Head of caudate nucleus (tissue), 42 donors: Measurements from ENCODE around the gene KSR1.
"Not testable (repeated sequence)": the region's sequence is repeated elsewhere in the genome, so short reads cannot be mapped to it uniquely, and the experiment has no call there.

Experiments used
- DNase-seq, 42 donors: peaks; one replicate each; pipeline versions ENCODE4 v3.0.0 to v3.0.0-alpha.2; 2020 to 2021; ENCODE audit warnings: mixed read lengths in 7 of 42
- intact Hi-C: fragments of 100-400 bp; cut with DNase I; formaldehyde crosslinking; loops from one replicate; pipeline ENCODE4 v1.15.0; 2022

KSR1 gene

DNA sequence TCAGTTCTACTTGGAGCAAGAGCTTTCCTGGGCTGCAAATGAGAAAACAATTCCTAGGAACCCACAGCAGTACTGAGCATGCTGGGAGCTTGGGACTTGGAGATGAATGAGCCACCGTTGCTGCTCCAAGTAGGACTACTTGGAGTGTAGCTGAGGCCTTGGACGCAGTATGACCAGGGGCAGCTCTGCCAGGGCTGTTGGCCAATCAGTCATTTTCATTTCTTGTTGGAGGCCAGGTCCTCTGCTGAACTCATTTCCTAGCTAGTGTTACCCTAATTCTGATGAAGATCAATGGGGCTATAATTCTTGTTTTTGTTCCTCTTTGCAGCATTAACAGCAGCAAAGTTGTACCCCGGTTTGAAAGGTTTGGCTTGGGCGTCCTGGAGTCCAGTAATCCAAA lies 166.7 kb downstream of the KSR1 start:
- intact Hi-C loops, result no loop called here
- DNase-seq, result peak in 15 of 42 donors; percentile 28 to 64 (median 44)

DNA sequence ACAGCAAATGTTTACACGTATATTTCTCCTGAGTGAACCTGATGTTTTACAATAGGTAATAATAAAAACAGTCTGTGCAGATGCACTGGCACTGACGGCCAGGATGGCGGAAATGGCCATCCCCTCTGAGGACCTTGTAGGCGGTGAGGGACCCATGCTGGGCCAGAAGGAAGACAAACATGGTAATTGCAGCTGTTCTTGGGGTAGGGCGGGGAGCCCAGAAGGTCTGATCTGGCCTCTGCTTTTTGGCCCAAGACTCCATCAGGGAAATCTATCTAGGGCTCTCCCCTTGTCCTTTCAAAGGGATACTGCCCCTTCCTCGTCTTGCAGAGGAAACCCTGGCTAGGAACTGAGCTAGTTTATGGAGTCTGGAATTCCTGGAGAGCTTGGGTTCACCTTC lies 167.4 kb downstream of the KSR1 start:
- intact Hi-C loops, result no loop called here
- no peak for DNase-seq

DNA sequence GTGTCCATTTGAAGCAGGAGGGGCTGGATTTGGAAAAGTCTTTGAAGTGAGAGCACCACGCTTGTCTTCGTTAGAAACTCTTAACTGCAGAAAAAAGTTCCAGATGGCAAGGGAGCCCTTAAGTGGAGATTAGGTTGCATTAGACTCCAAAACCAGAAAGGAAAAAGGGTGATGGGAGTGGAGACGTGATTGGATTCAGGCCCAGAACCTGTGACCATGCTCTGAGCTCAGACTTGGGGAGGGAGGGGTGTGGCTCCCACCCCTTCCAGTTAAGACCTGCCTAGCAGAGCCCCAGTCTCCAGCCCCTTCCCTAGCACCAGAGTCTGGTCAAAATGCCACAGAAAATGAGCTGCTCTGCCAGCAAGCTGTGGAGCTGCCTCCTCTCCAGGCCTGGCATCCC lies 168.3 kb downstream of the KSR1 start:
- no peak for DNase-seq

DNA sequence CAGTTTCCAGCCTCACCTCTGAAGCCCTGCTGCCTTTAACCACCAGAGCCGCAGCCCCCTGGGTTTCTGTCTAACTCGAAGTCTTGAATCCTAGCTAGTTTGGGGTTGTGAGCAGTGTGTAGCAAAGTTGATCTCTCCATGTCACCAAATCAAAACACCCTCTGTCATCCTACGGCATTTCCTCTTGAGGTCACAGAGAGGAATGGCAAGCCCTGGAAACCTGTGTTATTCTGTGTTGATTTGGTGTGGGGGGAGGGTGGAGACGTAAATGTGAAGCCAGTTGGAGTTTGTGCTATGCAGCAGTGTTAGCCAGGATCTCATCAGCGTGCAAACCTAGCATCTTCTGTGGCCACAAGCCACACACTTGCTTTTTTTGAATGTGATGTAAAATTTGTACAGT lies 169.6 kb downstream of the KSR1 start:
- intact Hi-C loops, result no loop called here

More for the DNA sequence above, 168.3 kb downstream of the KSR1 start:
- intact Hi-C loops, result no loop called here

DNA sequence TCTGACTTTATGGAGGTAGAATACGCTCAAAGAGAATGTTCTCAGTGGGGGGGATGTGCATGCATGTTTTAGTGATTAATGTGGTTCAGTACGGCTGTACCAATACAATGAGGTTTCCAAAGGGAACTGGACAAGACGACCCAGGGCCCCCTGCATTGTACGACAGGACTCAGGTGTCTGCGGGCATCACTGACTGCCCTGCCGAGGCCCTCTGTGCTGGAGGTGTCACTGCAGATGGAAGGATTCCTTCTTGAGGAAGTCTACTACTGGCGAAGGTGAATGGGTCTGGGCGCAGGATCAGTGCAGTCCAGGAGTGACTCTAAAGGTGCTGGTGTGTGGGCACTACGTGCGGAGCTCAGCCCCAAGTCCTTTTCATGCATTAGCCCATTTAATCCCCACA lies 171.3 kb downstream of the KSR1 start:
- intact Hi-C loops, result no loop called here

More for the DNA sequence above, 169.6 kb downstream of the KSR1 start:
- DNase-seq, result no peak

DNA sequence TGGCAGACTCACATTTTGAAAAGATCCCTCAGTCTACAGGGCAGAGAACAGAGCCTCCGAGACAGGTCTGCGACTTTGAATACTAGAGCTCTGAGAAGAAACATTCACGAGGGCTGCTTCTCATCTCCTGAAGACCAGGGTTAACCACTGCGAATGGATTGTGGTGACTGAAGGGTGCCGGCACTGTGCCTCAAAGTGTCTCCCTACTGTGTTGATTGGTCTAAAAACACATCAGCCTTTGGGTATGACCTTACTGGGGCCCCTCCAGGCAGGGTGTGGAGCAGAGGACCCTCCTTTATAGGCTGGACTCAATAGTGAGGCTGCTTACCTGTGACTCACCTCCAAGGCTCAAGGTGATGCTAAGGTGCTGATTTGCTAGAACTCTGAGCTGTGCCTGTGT lies 172.1 kb downstream of the KSR1 start:
- intact Hi-C loops, result no loop called here
- no peak for DNase-seq

More for the DNA sequence above, 171.3 kb downstream of the KSR1 start:
- no peak for DNase-seq

DNA sequence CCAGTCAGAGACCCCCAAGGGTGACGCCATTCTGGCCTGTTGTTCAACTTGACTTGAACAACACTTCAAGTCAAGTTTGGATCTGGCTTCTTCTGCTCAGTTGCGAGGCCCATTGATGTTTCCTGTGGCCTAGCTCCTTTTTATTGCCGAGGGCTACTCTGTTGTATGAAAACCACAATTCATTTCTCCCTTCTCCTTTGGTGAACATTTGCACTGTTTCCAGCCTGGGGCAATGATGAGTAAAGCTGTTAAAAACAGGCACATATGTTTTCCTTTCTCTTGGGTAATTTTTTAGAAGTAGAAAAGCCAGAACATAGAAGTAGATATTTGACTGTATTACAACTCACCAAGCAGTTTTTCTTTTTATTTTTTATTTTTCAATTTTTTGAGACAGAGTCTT lies 173.0 kb downstream of the KSR1 start:
- DNase-seq, intact Hi-C loops: not testable (repeated sequence)

DNA sequence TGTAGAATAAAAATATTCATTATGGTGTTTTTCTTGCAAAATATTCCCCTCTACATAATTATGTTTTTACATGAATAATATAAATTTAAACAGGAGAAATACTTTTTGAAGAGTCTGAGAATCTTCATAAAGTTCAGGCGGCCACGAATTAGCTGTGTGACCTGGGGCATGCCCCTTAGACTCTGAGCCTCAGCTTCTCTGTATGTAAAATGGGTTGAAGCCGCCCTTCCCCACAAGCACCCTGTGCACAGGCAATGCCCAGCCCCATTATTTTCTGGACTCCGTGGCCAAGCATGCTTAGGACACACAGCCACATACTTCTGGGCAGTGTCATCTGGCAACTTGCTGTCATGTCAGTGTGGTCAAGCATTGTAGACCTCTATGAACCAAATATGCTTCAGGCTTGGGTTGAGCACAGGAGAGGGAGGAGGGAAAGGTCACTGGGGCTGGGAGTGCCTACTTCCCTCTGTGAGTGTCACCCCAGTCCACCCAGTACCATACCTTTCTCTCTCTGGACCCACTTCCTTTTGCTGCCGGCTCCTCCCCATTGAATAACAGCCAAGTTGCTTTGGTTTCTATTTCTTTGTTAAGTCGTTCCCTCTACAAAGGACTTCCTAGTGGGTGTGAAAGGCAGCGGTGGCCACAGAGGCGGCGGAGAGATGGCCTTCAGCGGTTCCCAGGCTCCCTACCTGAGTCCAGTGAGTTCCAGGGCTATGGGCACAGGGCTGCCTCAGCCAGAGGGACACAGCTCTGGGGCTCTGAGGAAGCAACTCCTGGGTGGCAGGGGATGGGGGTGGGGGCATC lies 174.6 kb downstream of the KSR1 start, which contains the start of gene LGALS9:
LGALS9 (plus strand) TSS at position 582 of the 804 bp plus-strand sequence; CDS start at position 660, 78 bp downstream.
- DNase-seq, result peak in 3 of 42 donors; percentile 16 to 50 (median 36)
- intact Hi-C loops, result no loop called here

DNA sequence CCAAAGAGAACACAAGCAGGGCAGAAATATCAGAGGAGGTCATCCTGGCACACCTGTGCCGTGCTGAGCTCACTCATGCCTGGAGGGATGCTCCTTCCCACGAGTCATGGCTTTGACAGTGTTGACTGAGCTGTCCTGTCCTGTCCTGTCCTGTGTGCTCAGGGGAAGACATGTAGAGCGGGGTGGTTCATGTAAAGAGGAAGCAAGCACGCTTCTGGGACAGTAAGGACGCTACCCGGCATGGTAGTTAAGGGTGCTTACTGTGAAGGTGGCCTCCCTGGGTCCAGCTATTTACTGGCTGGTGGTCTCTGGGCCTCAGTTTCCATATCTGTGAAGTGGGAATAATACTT lies 175.1 kb downstream of the KSR1 start:
- no peak for DNase-seq
- intact Hi-C loops, result no loop called here

DNA sequence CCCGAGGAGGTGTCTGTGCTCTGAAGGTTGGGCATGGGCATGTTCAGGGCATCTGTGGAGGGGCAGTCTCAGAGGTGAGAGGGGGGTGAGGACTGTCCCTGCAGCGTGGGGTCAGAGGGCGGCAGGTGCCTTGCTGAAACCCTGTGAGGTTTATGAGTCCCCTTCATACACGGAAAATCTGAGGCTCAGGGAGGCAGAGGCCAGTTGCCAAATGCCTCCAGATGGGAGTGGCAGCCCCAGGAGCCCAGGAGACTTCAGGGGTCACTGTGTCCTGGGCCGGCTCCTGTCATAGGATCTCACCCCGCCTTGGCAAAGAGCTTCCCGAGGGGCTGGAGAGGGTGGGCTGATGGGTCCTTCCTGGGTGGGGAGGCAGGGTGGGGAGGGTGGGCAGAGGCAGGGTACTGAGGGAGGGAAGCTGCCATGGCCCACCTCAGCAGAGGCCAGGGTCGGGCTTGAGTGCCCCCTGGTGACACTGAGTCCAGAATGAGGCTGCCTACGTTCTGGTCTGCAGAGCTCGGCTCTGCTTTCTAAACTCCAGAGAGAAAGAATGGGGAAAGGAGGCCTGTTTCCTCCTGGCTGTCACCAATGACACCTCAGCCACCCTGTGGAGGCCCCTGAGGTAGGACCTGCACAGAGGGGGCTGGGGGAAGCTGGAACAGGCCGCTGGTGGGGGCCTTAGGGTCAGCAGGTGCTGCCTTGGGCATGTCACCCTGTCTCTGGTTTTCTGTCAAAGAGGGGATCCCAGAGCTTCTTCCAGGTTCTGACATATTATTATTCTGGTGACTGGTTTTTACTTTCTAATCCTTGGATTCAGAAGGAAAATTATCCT lies 175.9 kb downstream of the KSR1 start:
- intact Hi-C loops, result no loop called here
- DNase-seq, result no peak

DNA sequence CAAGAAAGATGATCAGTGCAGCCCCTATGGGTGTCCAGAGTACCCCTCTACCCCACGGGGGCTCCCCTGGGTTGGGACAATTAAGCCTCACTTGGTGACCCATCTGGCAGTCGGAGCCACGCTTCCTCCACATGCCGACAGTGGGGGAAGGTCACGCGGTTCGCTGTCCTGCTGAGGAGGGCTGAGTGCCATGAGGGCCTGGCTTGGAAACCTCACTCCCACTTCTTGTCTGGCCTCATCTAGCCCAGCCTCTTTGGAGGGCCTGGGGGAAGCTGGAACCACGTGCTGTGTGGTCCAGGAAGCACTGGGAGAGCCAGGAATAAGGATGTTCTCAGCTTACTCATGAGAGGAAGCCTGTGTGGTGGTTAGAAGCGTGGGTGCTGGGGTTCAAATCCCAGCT lies 176.5 kb downstream of the KSR1 start:
- DNase-seq, result peak; percentile 52 to 88 (median 74)
- intact Hi-C loops, result not testable (repeated sequence)

DNA sequence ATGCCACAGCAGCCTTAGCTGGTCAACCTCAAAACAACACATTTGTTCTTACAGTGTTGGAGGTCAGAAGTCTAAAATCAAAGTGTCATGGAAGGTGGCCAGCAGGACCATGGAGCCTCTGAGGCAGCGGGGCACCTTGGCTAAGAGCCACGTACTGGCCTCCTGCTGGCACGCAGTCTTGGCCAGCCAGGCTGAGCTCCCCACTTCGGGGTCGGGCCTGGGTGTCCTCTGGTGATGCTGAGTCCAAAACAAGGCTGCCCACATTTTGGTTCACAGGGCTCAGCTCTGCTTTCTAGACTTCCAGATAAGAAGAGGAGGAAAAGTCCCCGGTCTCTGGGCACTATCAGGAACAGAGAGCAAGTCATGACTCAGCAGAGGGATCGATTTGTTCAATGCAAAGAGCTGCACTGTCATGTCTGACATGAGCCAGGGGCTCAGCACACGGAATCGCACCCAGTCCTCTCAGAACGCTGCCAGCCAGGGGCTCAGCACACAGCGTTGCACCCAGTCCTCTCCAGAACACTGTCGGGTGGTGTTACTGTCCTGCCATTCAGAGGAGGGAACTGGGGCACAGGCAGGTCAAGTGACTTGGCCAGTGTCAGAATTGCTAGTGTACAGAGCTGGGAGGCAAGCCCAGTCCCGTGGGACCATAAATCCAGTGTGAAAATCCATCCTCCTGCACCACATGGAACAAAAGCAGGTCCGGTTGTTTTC lies 177.2 kb downstream of the KSR1 start:
- DNase-seq, result peak in 3 of 42 donors; percentile 13 to 61 (median 42)
- intact Hi-C loops, result no loop called here

DNA sequence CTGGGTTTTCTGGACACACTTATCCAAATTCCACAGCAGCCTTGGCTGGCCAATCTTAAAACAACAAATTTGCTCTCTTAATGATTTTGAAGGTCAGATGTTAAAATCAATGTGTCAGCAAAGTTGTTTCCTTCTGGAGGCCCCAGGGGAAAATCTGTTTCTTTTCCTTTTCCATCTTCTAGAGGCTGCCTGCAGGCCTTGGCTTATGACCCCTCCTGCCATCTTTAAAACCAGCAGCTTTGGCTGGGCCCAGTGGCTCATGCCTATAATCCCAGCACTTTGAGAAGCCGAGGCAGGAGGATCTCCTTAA lies 177.7 kb downstream of the KSR1 start:
- intact Hi-C loops, result no loop called here

DNA sequence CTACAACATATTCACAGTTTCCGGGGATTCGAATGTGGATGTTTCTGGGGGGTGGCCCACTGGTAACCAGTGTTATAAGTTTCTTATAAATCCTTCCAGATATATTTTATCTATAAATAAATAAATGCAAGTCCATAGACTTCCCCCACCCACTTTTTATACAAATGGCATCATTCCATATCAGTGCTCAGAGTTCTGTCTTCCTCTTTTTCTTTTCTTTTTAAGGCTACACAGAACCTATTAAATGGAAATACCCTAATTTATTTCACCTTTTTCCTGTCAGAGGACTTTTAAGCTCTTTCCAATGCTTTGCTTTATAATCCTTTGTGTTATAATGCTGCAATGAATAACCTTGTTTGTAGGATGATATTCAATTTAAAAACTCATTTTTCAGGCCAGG lies 178.5 kb downstream of the KSR1 start:
- DNase-seq, result no peak
- intact Hi-C loops, result no loop called here

More for the DNA sequence above, 177.7 kb downstream of the KSR1 start:
- no peak for DNase-seq

DNA sequence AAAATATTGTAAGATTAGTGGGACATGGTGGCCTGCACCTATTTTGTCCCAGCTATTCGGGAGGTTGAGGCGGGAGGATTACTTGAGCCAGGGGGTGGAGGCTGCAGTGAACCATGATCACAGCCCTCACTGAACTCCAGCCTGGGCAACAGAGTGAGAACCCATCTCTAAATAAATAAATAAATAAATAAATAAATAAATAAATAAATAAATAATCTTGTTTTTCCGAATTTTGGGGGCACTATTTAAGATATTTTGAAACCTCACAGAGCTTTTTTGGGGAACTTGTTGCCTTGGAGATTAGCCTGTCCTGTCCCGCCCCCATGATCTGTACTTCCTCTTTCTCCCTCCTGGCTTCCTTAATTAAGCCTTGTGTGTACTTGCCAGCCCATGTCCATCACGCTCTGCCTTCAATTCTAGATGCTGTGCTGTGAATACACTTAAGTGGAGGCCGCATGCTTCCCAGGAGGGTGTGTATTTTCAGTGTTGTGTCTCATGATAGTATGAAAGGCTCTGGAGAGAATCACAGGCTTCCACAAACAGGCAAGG lies 179.1 kb downstream of the KSR1 start:
- DNase-seq, result peak in 12 of 42 donors; percentile 26 to 69 (median 40)
- intact Hi-C loops, result no loop called here

DNA sequence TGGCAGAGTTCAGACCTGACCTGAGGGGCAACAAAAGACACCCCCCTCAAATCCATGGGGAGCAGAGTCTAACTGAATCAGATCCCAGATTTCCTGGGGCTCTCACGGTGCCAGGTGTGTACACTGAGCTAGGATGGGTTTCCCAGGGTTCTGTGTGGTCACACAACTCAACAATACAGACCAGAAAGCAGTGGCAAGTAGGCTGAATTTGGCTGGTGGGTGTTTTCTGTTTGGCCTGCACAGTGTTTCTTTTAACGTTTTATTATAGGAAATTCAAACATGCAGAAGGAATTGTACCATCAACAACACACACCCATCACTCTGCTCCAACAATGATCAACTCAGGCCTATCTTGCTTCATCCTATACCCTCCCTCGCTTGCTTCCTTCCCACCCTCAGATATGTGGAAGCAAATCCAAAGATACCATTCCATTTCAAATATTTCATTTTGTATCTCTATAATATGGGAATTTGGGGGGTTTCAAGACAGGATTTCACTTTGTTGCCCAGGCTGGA lies 179.8 kb downstream of the KSR1 start:
- intact Hi-C loops, DNase-seq: not testable (repeated sequence)

DNA sequence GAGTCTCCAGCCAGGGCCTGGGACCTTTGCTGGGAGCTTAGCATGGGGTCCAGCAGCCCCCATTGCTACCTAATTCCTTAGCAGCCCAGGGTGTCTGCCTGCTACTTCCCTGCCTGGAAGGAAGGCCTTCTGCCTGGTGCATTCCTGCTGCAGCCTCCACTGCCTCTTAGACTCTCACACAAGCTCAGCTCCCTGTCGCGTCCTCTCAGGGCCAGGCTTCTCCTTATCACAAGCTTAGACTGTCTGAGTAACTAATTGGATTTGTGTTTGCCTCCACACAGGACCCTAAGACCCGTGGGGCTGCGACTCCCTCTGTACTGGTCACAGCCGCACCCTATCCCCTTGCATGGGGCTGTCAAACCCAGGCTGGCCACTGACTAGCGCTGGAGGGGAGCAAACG lies 181.6 kb downstream of the KSR1 start:
- DNase-seq, intact Hi-C loops: not testable (repeated sequence)

DNA sequence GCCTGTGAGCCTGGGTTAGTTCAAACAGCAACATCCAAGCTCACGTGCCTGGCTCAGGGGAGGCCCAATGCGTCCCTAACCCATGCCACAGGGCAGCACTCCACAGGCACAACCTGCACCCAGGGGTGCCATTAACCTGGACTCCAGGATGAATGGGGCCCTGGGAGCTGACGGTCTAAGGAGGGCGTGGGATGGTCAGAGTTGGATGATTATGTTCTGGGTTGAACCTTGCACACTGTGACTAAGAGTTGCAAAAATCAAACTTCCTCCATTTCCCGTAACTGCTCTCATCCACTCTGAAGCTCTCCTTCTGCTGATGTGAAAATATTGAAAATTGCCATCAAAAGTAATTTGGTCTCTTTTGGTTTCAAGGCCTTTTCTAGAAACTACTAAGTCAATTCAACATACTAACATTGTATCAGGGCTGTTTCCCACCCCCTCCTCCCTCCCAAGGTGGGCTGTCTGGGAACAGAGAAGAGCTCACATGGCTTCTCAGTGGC lies 182.2 kb downstream of the KSR1 start:
- intact Hi-C loops, DNase-seq: not testable (repeated sequence)

DNA sequence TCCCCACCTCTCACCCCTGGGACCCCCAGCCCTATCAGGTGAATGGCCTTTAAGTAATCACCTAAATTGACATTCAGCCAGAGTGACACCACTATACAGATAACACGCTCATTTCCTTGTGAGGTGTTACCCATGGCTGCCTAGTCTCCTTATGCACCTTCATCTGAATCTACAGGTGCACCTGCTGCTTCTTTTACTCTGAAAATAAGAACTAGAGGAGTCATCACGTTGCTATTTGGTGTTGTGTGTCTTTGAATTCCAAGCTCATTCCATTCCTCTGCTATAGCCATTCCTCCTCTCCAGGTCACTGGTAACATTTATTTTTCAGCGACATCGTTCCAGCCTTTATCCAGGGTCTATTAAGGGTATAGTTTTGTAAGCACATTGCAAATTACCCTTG lies 184.5 kb downstream of the KSR1 start:
- intact Hi-C loops, result no loop called here
- no peak for DNase-seq
